Measurements from ENCODE around the gene MUC5AC. TPM values are rescaled to one million over a fixed set of nuclear protein-coding genes. Genes with fewer than 3 reads are reported as not detected.

MUC5AC gene
- total RNA-seq, 1 experiment from 2014 or later = under 0.01 TPM

- intact Hi-C loops (cut with micrococcal nuclease) = no loop called here
- ChIA-PET RAD21 (ENCODE audit: low non-redundant PET in 1 of 2, low total read pairs in 2 of 2, uncharacterized antibody in 2 of 2, unreplicated experiment in 2 of 2) (no interaction called here), POLR2A (no interaction called here), CTCF (no interaction called here)
- TF ChIP-seq SIN3A (IDR thresholded peaks at IDR 0.05; ENCODE audit: low read depth) = no peak
- TF ChIP-seq POLR2A (IDR thresholded peaks at IDR 0.05; ENCODE audit: borderline replicate concordance, extremely low read depth, insufficient read depth, insufficient read length) = no peak
- TF ChIP-seq CBX3 (IDR thresholded peaks at IDR 0.05; ENCODE audit: low read depth) = no peak
- no peak for TF ChIP-seq TCF7L2 (IDR thresholded peaks at IDR 0.05; ENCODE audit: borderline replicate concordance, extremely low read depth, insufficient read depth, insufficient read length)
- TF ChIP-seq CEBPB (IDR thresholded peaks at IDR 0.05; ENCODE audit: low read depth) = no peak
- no peak for TF ChIP-seq YY1 (IDR thresholded peaks at IDR 0.05; ENCODE audit: extremely low read depth, insufficient replicate concordance, low read depth, low read length)
- TF ChIP-seq POLR2AphosphoS5 (IDR thresholded peaks at IDR 0.05; ENCODE audit: low read depth, low read length) = no peak
- TF ChIP-seq, protein P1, sequence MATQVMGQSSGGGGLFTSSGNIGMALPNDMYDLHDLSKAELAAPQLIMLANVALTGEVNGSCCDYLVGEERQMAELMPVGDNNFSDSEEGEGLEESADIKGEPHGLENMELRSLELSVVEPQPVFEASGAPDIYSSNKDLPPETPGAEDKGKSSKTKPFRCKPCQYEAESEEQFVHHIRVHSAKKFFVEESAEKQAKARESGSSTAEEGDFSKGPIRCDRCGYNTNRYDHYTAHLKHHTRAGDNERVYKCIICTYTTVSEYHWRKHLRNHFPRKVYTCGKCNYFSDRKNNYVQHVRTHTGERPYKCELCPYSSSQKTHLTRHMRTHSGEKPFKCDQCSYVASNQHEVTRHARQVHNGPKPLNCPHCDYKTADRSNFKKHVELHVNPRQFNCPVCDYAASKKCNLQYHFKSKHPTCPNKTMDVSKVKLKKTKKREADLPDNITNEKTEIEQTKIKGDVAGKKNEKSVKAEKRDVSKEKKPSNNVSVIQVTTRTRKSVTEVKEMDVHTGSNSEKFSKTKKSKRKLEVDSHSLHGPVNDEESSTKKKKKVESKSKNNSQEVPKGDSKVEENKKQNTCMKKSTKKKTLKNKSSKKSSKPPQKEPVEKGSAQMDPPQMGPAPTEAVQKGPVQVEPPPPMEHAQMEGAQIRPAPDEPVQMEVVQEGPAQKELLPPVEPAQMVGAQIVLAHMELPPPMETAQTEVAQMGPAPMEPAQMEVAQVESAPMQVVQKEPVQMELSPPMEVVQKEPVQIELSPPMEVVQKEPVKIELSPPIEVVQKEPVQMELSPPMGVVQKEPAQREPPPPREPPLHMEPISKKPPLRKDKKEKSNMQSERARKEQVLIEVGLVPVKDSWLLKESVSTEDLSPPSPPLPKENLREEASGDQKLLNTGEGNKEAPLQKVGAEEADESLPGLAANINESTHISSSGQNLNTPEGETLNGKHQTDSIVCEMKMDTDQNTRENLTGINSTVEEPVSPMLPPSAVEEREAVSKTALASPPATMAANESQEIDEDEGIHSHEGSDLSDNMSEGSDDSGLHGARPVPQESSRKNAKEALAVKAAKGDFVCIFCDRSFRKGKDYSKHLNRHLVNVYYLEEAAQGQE (IDR thresholded peaks at IDR 0.05; ENCODE audit: low read depth) = no peak
- TF ChIP-seq, protein P2, sequence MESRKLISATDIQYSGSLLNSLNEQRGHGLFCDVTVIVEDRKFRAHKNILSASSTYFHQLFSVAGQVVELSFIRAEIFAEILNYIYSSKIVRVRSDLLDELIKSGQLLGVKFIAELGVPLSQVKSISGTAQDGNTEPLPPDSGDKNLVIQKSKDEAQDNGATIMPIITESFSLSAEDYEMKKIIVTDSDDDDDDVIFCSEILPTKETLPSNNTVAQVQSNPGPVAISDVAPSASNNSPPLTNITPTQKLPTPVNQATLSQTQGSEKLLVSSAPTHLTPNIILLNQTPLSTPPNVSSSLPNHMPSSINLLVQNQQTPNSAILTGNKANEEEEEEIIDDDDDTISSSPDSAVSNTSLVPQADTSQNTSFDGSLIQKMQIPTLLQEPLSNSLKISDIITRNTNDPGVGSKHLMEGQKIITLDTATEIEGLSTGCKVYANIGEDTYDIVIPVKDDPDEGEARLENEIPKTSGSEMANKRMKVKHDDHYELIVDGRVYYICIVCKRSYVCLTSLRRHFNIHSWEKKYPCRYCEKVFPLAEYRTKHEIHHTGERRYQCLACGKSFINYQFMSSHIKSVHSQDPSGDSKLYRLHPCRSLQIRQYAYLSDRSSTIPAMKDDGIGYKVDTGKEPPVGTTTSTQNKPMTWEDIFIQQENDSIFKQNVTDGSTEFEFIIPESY (IDR thresholded peaks at IDR 0.05; ENCODE audit: extremely low read depth, insufficient replicate concordance, low read length) = no peak
- no peak for TF ChIP-seq ELF1 (IDR thresholded peaks at IDR 0.05; ENCODE audit: borderline replicate concordance, low read depth)
- Histone ChIP-seq H2AFZ (ENCODE audit: low read depth, low read length, poor library complexity, severe bottlenecking) (no peak overlapping the region), H3K27me3 (ENCODE audit: insufficient read depth, low read length) (peaks cover 4% of the 10 kb centered on the region), H3K36me3 (ENCODE audit: control insufficient read depth in 1 of 2, insufficient read depth in 2 of 2, low read length in 2 of 2) (no peaks in the 10 kb centered on the region), H4K20me1 (ENCODE audit: insufficient read depth) (no peaks in the 10 kb centered on the region), H3K4me3 (replicated peaks in 1 of 2; ENCODE audit: low read depth in 1 of 2, low read length in 2 of 2) (no peak overlapping the region), H3K4me2 (ENCODE audit: low read length) (no peak overlapping the region), H3K27ac (ENCODE audit: low read depth, low read length) (no peak overlapping the region), H3K9me3 (ENCODE audit: control insufficient read depth in 1 of 2, insufficient read depth in 1 of 2, low read depth in 1 of 2, low read length in 2 of 2) (no peaks in the 10 kb centered on the region; a peak in 1 of 4 replicates), H3K9ac (ENCODE audit: low read length) (no peak overlapping the region), H3K9me2 (ENCODE audit: insufficient read depth) (no peaks in the 10 kb centered on the region), H3K4me1 (ENCODE audit: control insufficient read depth in 1 of 2, insufficient read depth in 2 of 2, low read length in 2 of 2) (no peaks in the 10 kb centered on the region), H3K79me2 (ENCODE audit: insufficient read depth, low read length) (no peaks in the 10 kb centered on the region)
- ATAC-seq = no peak
- no TSS peak for BruUV-seq (replicated peaks)
- DNase-seq (ENCODE audit: low read depth, low spot score) = no peak
These were observed 29.2 kb upstream of the MUC5AC start for GRCh38 chr11:1128311-1129142.
